IMR-90 (cell line): ENCODE data around the gene SIPA1L3. TPM values are rescaled to one million over a fixed set of nuclear protein-coding genes. Genes with fewer than 3 reads are reported as not detected.

Experiments used
- ATAC-seq: fragments of 200-7000 bp; cut with Tn5 transposase; 2 replicates; pipeline ENCODE4 v1.9.1; 2020; ENCODE audit warnings: low read depth, mild to moderate bottlenecking, moderate library complexity
- BruUV-seq: library from RNA; stranded (reverse); fragments of 400-500 nt; replicated peaks from 2 replicates; lab custom pipeline; 2021; lab: Mats Ljungman, UMichigan
- CTCF ChIA-PET: fragments of 300-600 bp; formaldehyde crosslinking; extraction: SDS; loops from one replicate; lab custom pipeline; 2021; ENCODE audit warnings: antibody characterized with exemption; lab: Yijun Ruan, JAX
- POLR2A ChIA-PET: fragments of 300-600 bp; sonication (Branson Sonifier 250); formaldehyde crosslinking; loops from one replicate; lab custom pipeline; 2022; ENCODE audit warnings: antibody characterized with exemption; ENCODE audit not compliant: unreplicated experiment; lab: Charles Lee
- DNase-seq: peaks from one replicate; pipeline ENCODE4 v3.0.0; 2013
- H2AFZ ChIP-seq: replicated peaks from 2 replicates; pipeline ENCODE3; 2013; ENCODE audit warnings: low read length, mild to moderate bottlenecking; ENCODE audit not compliant: poor library complexity
- H2AK5ac ChIP-seq: 2 replicates; pipeline ENCODE4 v1.6.1; 2013; ENCODE audit warnings: low read depth, low read length, inconsistent platforms
- H2AK9ac ChIP-seq: replicated peaks from 2 replicates; pipeline ENCODE3; 2013; ENCODE audit warnings: mild to moderate bottlenecking, low read depth, low read length, moderate library complexity; ENCODE audit not compliant: poor library complexity
- H2BK120ac ChIP-seq: 2 replicates; pipeline ENCODE4 v1.6.1; 2013; ENCODE audit warnings: low read depth, low read length, inconsistent platforms
- H2BK15ac ChIP-seq: 3 replicates; pipeline ENCODE4 v1.6.1; 2013; ENCODE audit warnings: low read depth, low read length, inconsistent platforms
- H2BK20ac ChIP-seq: 2 replicates; pipeline ENCODE4 v1.6.1; 2013; ENCODE audit warnings: low read depth, mild to moderate bottlenecking, inconsistent platforms, low read length, moderate library complexity
- H2BK5ac ChIP-seq: 2 replicates; pipeline ENCODE4 v1.6.1; 2013; ENCODE audit warnings: mild to moderate bottlenecking, low read depth, low read length, inconsistent platforms; ENCODE audit not compliant: poor library complexity, severe bottlenecking
- H3K14ac ChIP-seq: replicated peaks from 2 replicates; pipeline ENCODE4 v1.6.1; 2013; ENCODE audit warnings: low read depth, low read length, inconsistent platforms
- H3K18ac ChIP-seq: 2 replicates; pipeline ENCODE4 v1.6.1; 2013; ENCODE audit warnings: low read depth, low read length, control low read depth
- H3K23ac ChIP-seq: 2 replicates; pipeline ENCODE4 v1.6.1; 2013; ENCODE audit warnings: low read depth, low read length, inconsistent platforms
- H3K27ac ChIP-seq: 2 replicates; pipeline ENCODE4 v1.5.1; 2013; ENCODE audit warnings: mild to moderate bottlenecking, control low read depth, low read length; ENCODE audit not compliant: insufficient read depth
- H3K27me3 ChIP-seq: 2 replicates; pipeline ENCODE4 v1.6.1; 2013; ENCODE audit warnings: low read length; ENCODE audit not compliant: control insufficient read depth, insufficient read depth
- H3K36me3 ChIP-seq: 2 replicates; pipeline ENCODE4 v1.6.1; 2013; ENCODE audit warnings: low read length, mixed read lengths; ENCODE audit not compliant: control insufficient read depth, insufficient read depth
- H3K4ac ChIP-seq: 2 replicates; pipeline ENCODE4 v1.6.1; 2013; ENCODE audit warnings: low read depth, low read length, inconsistent platforms
- H3K4me1 ChIP-seq: 2 replicates; pipeline ENCODE4 v1.6.1; 2013; ENCODE audit warnings: low read length, mixed read lengths; ENCODE audit not compliant: control insufficient read depth, insufficient read depth
- H3K4me2 ChIP-seq: 2 replicates; pipeline ENCODE4 v1.6.1; 2013; ENCODE audit warnings: low read depth, mild to moderate bottlenecking, control low read depth, low read length, moderate library complexity
- H3K4me3 ChIP-seq: 2 replicates; pipeline ENCODE4 v1.5.1; 2013; ENCODE audit warnings: low read depth, mild to moderate bottlenecking, control low read depth, low read length, moderate library complexity; ENCODE audit not compliant: insufficient read depth
- H3K56ac ChIP-seq: 2 replicates; pipeline ENCODE4 v1.6.1; 2013; ENCODE audit warnings: low read length, inconsistent platforms; ENCODE audit not compliant: insufficient read depth; ENCODE audit errors: extremely low read depth
- H3K79me1 ChIP-seq, 2 experiments: 2 replicates each; pipeline ENCODE4 v1.6.1; 2013; ENCODE audit warnings: low read length in 2 of 2, inconsistent platforms in 1 of 2, low read depth in 1 of 2
- H3K9ac ChIP-seq: 2 replicates; pipeline ENCODE4 v1.6.1; 2013; ENCODE audit warnings: low read depth, low read length, control low read depth
- H3K9me1 ChIP-seq: 2 replicates; pipeline ENCODE4 v1.6.1; 2013; ENCODE audit warnings: low read length, inconsistent platforms; ENCODE audit not compliant: insufficient read depth
- H3K9me3 ChIP-seq: 2 replicates; pipeline ENCODE4 v1.6.1; 2013; ENCODE audit warnings: low read length; ENCODE audit not compliant: control insufficient read depth, insufficient read depth
- H4K20me1 ChIP-seq: 2 replicates; pipeline ENCODE4 v1.6.1; 2013; ENCODE audit warnings: low read length, inconsistent platforms; ENCODE audit not compliant: insufficient read depth
- H4K5ac ChIP-seq: 2 replicates; pipeline ENCODE4 v1.6.1; 2013; ENCODE audit warnings: mild to moderate bottlenecking, low read depth, low read length, control low read depth
- H4K8ac ChIP-seq, 2 experiments: 2 replicates each; pipeline ENCODE4 v1.6.1; 2013; ENCODE audit warnings: low read depth in 2 of 2, low read length in 2 of 2, control low read depth in 1 of 2, inconsistent platforms in 1 of 2
- H4K91ac ChIP-seq: 2 replicates; pipeline ENCODE4 v1.6.1; 2013; ENCODE audit warnings: low read depth, low read length, inconsistent platforms; ENCODE audit not compliant: insufficient read depth
- BHLHE40 ChIP-seq: fragments of 150-350 bp; IDR thresholded peaks from 2 replicates; pipeline ENCODE4 v1.6.1; 2016; ENCODE audit warnings: mild to moderate bottlenecking, low read depth, low read length
- ELK1 ChIP-seq: fragments of 150-350 bp; IDR thresholded peaks from 2 replicates; pipeline ENCODE4 v1.6.1; 2016; ENCODE audit warnings: low read depth, mild to moderate bottlenecking, low read length, moderate library complexity, borderline replicate concordance
- MAFK ChIP-seq: IDR thresholded peaks from 2 replicates; pipeline ENCODE4 v1.6.1; 2012; ENCODE audit warnings: low read depth, low read length, improper control_type of control experiment
- MAZ ChIP-seq: IDR thresholded peaks from 2 replicates; pipeline ENCODE4 v1.6.1; 2012; ENCODE audit warnings: low read depth, mild to moderate bottlenecking, low read length, improper control_type of control experiment, moderate library complexity, borderline replicate concordance
- MXI1 ChIP-seq: IDR thresholded peaks from 2 replicates; pipeline ENCODE4 v1.6.1; 2012; ENCODE audit warnings: low read depth, mild to moderate bottlenecking, low read length, moderate library complexity, borderline replicate concordance
- POLR2A ChIP-seq: IDR thresholded peaks from 2 replicates; pipeline ENCODE4 v1.6.1; 2012; ENCODE audit warnings: mild to moderate bottlenecking, low read depth, low read length
- RCOR1 ChIP-seq: IDR thresholded peaks from 2 replicates; pipeline ENCODE4 v1.6.1; 2012; ENCODE audit warnings: mild to moderate bottlenecking, low read length, improper control_type of control experiment; ENCODE audit not compliant: insufficient replicate concordance
- RFX5 ChIP-seq: IDR thresholded peaks from 2 replicates; pipeline ENCODE4 v1.8.0; 2012; ENCODE audit warnings: low read depth, mild to moderate bottlenecking, low read length, moderate library complexity
- WGBS, 2 experiments: methylation state at CpG; one replicate each; pipeline versions ENCODE4 v1.1.5 to v1.1.7; 2013; ENCODE audit warnings: missing lambda C conversion rate in 2 of 2; ENCODE audit not compliant: insufficient read length in 1 of 2; ENCODE audit errors: extremely low coverage in 2 of 2; 5-methylcytosine and 5-hydroxymethylcytosine counted together
- dilution Hi-C: fragments of 300-500 bp; cut with HindIII; formaldehyde crosslinking; loops from one replicate; pipeline ENCODE4 v1.14.3; 2018; ENCODE audit warnings: low sequenced_read_pairs; ENCODE audit not compliant: unreplicated experiment
- in situ Hi-C: fragments of 300-500 bp; cut with MboI; formaldehyde crosslinking; loops from 3 replicates; pipeline ENCODE4 v1.14.3; 2019; ENCODE audit warnings: low sequenced_read_pairs, inconsistent platforms, mixed read lengths
- intact Hi-C: fragments of 100-400 bp; cut with micrococcal nuclease; formaldehyde crosslinking; loops from 2 replicates; pipeline ENCODE4 v1.10.0; 2022
- polyA plus RNA-seq, 3 experiments: library from polyadenylated mRNA; depleted of rRNA; stranded (reverse); fragments of >200 nt; gene quantifications; 2 replicates each; pipeline ENCODE4 v1.2.3, GENCODE V29; 2012; ENCODE audit warnings: low replicate concordance in 1 of 3
- total RNA-seq: library from RNA; depleted of rRNA; stranded (reverse); fragments of >200 nt; gene quantifications from 2 replicates; pipeline ENCODE4 v1.2.3, GENCODE V29; 2012

SIPA1L3 gene
- total and polyA plus RNA-seq, 2 of the 4 experiments (the other 2 are of a cell fraction) = 4.1 to 9.4 TPM

GRCh38 chr19:38211766-38212165, 304.8 kb downstream of the SIPA1L3 start:
- WGBS, 2 experiments = no CpG with 5 or more reads among the region's 15 CpGs
- no TSS peak for BruUV-seq

More at GRCh38 chr19:38211766-38212165, 304.8 kb downstream of the SIPA1L3 start:
- Histone ChIP-seq H3K36me3 (no peaks in the 10 kb centered on the region), H3K56ac (no peak overlapping the region), H2AK5ac (no peak overlapping the region), H2BK5ac (no peak overlapping the region), H2AK9ac (no peak overlapping the region), H2BK20ac (no peak overlapping the region), H2AFZ (no peak overlapping the region), H3K9me3 (no peaks in the 10 kb centered on the region), H4K20me1 (peaks cover 14% of the 10 kb centered on the region), H3K4me2 (no peak overlapping the region), H3K9ac (no peak overlapping the region), H3K14ac (no peak overlapping the region), H4K91ac (no peak overlapping the region), H3K79me1 (peaks cover 0 to 9% of the 10 kb centered on the region in 2 experiments; a peak in 2 of 4 replicates), H3K4me3 (no peak overlapping the region), H3K18ac (no peak overlapping the region), H4K8ac (no peak overlapping the region), H3K23ac (no peak overlapping the region), H2BK120ac (no peak overlapping the region), H3K9me1 (peaks cover 9% of the 10 kb centered on the region), H2BK15ac (no peak overlapping the region), H3K4me1 (peaks cover 14% of the 10 kb centered on the region), H3K4ac (no peak overlapping the region), H4K5ac (no peak overlapping the region), H3K27ac (no peak overlapping the region), H3K27me3 (no peaks in the 10 kb centered on the region)
- ChIA-PET POLR2A (no interaction called here), CTCF (no interaction called here)
- dilution Hi-C loops (no loop called here), intact Hi-C loops (no loop called here), in situ Hi-C loops (no loop called here)
- no peak for DNase-seq
- no peak for ATAC-seq
- TF ChIP-seq RCOR1 (no peak), RFX5 (no peak), MXI1 (no peak), BHLHE40 (no peak), MAZ (no peak), ELK1 (no peak), MAFK (no peak), POLR2A (no peak)
